KG1 (cell line): ENCODE measurements around the gene PTPRM.

Source experiments
- DNase-seq: peaks from one replicate; lab custom pipeline; 2025; lab: John Stamatoyannopoulos, UW

Gene PTPRM

DNA sequence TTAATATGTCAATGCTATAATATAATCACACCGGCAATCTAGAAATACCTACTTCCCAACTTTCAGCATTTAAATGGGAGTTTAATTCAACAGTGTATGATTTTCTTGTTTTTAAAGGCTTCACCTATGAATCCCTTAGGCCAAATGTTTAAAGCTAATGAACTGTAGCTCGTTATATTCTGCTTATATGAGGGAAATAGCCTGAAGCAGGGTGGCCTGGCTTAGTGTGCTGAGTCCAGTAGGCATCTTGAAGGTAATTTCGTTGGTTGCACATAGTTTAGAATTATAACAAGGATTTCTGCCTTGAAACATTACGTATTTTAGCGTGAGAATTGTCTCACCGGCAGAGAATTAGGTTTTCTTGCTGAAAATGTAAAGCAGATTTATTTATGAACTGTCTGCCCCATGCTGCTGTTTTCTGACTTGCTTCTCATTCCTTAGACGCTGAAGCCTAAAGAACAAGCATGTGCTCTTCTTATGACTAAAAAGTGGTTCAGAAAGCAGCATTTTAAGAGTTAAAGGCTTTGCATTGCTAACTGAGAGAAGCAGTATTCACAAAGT is 608.5 kb downstream of the PTPRM start:
- no peak for DNase-seq

DNA sequence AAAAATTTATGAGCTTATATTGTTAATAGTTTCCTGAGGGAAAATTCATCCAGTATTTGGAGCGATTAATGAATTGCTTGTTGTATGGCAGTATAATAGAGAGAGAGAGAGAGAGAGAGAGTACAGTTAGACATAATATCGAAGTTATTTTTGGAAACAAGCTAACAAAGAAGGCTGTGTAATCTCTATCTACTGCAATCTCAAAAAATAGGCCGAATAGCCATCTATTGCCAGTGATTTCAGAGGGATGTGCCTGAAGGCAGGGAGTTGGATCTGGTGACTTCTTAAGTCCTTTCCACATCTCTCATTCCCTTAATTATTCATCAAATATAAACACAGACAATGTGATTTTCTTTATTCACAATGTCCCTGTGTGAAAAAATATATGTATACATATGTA is 609.0 kb downstream of the PTPRM start:
- DNase-seq, result no peak

DNA sequence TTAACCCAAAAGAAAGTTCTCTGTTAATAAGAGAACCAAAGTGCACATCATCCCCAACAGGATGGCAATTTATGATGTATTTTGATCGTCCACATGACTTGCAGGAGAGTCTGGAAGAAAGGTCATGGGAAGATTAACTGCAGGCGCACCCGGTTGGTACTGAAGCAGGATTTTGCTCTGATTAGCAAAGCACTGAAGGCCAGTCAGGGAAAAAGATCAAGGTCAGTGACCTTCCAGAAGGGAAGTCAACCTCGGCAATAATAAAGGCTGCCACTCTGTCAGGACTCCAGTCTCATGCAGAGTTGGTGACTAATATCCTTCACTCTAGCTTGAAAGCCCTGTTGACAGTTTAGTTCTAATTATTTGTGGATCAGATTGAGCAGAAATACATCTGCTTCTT is 609.4 kb downstream of the PTPRM start:
- no peak for DNase-seq

DNA sequence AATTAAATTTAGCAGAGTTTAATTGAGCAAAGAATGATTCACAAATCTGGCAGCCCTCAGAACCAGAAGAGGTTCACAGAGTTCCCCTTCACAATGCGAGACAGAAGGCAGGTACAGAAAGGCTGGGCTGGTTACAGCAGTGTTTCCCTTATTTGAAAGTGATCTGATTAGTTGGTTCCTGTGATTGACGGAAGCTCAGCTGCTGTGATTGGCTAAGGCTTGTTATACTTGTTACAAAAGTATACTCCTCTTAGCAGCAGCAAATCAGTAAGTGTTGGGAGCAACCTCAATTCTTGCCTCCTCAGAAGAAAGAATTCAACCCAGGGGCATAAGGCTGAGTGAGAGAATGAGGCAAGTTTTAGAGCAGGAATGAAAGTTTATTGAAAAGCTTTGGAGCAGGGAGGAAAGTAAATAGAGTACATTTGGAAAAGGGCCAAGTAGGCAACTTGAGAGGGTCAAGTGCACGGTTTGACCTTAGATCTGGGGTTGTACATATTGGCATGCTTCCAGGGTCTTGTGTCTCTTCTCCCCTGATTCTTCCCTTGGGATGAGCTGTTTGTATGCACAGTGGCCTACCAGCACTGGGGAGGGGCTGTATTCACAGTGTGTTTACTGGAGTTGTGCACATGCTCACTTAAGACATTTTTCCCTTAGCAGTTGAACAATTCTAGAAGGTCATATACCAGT is 610.4 kb downstream of the PTPRM start:
- DNase-seq, result no peak

DNA sequence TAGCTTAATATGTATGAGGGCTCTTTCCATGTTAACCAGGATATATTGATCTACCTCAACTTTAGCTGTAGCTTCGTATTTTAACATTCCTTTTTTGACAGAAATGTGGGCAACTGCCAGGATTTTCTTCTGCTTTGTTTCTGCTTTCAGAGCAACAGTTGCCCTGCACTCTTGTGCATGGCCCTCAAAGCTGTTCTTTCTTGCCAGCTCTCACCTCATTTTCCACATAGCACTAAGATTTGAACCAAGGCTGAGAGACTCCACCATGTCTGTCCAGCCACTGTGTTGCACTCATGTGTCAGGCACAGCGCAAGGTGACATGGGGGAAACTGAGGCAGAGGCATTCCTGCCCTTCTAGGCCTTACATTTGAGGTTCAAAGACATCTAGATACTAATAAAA is 619.3 kb downstream of the PTPRM start:
- DNase-seq, result no peak

DNA sequence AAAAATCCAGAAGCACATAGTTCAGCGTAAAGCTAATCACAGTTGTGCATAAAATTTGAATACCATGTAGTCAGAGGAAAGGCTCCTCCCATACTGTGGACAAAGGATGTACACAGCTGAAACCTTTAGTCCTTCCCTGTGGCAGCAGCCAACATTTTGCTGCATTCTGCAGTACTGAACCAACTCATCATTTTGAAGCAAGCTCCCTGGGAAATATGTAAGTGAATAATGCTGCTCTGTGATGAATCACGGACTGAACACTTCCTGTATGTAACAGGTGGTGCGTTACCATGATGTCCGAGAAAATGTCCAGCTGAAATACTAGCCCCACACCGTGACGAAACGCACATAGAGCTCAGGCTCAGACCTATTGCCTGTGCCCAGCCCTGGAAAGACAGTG is 621.1 kb downstream of the PTPRM start:
- DNase-seq, result no peak

DNA sequence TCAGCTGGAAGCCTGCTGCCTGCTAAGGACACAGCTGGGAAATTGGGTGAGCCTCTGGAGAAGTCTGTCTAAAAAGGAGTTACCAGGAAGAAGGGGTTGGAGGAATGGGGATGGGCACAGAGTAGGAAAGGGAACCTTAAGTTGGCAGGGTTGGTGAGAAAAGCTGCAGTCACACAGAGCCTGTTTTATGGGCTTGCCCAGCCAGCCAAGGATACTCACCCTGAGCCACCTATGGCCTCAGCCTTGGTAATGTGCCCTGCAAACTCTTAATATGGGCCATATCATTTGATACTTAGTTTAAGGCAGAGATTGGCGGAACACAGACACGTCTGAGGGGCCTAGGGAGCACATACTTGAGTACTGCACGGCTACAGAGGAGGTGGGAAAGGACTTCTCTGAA is 623.9 kb downstream of the PTPRM start:
- DNase-seq, result no peak

DNA sequence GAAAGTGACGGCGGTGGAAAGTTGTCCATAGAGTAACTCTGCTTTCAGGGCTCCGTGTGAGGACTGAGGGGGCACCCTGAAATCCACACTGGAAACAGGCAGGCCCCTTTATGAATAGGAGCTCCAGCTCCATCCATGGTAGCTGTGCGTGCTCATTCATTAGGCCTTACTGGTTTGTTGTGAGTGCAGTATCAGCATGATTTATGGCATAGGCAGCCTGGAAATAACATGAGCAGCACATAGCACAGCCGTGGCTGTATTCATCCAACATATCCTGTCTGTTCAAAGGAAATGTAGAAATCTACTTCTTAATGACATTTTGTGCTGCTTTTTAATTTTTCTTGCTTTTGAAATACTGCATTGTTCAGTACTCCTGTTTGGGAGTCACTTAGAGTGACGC is 627.3 kb downstream of the PTPRM start:
- DNase-seq, result no peak

DNA sequence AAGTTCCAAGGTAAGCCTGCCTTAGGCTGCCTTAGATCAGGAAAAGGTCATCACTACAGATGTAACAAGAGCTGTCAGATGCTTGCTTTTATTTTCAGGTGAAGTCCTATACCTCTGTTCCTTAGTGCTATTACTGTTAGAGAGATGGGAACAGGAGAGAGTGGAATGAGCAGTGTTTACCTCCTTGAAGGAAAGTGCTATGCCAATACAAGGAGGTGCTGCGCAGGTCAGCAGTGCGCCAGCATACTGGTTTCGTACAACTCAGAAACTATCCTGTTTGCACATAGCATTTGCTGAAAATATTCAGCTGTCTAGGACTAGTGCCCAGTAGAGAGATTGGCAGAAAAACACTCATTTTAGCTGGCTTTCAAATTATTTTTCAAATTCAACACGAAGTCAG is 629.1 kb downstream of the PTPRM start:
- no peak for DNase-seq

DNA sequence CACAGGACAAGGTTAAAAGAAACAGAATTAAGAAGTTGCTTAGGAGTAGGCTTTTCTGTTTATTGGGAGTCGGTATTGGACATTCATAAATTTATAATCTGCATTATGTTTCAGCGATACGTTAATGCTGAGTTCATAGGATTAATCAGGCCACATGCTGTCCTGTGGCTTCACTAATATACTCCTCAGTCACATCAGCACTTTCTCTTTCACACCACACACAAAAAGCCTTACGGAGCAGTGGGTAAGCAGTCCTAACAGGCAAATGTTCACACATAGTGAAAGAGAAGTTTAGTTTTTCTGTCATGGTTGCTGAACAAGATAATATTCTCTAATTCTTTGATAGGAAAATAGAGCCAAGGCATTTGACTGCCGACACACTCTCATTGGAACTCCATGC is 630.4 kb downstream of the PTPRM start:
- DNase-seq, result no peak

DNA sequence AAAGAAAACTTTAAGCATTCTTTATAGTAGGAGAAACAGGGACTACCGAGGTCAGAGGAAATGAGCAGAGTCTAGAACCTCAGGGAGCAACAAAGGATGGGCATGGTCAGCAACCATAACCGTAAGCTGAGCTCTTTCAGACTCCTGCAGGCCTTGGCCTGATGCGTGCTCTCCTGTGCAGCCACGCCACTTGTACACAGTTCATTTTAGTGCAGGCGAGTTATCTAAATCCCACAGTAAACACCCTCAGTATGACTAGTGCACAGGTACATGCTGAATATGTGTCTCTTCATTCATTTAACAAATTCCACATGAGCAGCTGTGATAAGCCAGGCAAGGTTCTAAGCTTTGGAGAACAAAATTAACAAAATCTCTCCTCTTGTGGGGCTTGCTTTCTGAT is 640.9 kb downstream of the PTPRM start:
- no peak for DNase-seq

DNA sequence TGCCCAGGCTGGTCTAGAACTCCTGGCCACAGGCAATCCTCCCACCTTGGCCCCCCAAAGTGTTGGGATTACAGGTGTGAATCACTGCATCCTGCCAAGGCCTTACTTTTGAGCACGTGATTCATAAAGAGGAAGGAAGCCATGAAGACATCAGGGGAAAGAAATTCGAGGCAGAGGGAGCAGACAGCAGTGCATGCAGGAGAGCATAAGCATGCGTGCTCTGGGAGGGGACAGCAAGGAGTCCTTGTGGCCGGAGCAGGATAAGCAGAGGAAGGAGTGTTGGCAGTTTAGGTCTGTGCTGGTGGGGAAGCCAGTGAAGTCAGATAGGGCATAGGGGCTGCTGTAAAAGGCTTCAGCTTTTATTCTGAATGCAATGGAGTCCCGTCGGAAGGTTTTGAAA is 641.6 kb downstream of the PTPRM start:
- DNase-seq, result no peak

DNA sequence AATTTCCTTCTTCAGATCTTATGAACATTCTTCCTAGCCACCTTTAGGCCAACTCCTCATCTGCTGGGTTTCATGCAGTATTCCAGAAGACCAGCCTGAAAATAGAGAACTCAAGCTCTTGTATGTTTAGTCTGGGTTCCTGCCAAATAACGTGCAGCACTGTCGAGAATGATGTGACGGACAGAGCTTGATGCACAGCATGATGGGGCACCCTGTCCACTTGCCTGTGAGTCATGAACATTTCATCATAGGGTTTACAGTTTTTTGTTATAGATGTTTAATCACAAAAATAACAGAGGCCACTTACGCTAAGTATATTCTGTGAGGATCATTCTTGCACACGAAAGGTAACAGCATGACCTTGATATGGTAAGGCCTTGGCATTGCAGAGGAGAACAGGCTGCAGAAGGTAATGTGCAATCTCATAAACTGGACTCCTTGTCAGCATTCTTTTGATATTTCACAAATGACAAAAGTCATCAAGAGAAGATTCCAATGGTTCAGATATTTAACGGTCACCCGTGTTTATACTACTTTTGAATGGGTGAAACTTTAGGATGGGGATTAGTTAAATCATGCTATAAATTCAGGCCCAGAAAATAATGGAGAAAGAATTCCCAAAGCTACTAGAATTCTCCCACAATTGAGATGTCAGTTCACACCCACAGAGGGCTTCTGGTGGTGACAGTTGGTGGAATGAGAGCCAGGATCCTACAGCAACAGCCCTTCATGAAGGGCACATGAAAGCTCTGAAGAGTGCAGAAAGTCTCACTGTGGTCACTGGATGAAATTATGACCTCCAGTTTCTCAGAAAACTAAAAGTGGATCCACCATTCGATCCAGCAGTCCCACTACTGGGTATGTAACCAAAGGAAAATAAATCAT is 646.0 kb downstream of the PTPRM start:
- DNase-seq, result no peak

DNA sequence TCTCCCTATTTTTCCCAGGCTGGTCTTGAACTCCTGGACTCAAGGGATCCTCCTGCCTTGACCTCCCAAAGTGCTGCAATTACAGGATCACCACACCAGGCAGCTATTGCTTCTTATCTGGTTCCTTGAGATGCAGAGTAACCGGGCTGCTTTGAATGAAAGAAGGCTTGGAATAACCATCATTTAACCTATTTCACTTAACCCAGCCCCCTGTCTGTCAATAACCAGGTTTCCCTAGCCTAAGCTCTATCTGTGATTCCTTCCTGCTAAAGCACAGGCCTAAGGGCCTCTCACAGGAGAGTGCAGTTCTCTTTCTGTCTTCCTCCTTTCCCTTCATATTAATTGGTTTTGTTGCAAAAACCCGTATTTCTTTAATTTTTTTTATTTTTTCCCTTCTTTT is 648.6 kb downstream of the PTPRM start:
- DNase-seq, result no peak

DNA sequence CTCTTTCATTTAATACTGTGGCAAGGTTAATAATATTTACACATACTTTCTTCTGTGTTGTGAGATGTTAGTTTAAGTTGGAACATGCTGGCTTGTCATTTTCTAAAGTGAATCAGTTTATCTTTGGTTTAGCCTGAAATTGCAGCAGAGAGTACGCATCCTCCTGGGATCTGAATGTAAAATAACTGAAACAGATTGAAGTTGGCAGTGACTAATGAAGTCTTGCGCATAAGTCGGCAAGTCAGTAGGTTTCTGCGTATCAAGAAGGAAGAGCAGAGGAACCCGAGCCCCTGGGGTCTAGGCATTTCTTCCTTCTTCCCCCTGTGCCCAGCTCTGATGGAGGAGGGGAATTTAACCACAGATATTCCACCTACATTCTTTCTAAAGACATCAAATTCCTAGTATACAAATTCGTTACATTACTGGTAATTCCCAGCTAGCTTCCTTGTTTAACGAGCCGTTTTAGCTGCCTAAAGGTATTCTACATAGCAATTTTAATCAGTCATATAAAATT is 650.0 kb downstream of the PTPRM start:
- no peak for DNase-seq

DNA sequence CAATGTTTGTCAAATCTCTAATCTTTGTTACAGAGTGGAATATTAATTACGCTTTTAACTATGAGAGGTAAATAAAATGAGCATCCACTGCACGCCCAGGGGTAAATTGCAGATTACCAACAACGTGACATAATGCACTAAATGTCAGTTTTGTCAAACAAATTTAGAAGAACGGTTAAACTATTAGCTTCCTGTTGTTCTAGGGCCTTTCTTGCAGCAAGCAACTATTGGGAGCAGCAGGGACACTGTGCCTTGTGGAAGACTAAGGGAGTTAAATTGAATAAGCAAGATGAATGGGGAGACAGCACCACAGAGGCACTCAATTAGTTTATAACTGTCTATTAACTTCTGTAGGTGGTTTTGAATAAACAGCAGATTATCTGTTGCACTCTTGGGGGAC is 651.1 kb downstream of the PTPRM start:
- no peak for DNase-seq

DNA sequence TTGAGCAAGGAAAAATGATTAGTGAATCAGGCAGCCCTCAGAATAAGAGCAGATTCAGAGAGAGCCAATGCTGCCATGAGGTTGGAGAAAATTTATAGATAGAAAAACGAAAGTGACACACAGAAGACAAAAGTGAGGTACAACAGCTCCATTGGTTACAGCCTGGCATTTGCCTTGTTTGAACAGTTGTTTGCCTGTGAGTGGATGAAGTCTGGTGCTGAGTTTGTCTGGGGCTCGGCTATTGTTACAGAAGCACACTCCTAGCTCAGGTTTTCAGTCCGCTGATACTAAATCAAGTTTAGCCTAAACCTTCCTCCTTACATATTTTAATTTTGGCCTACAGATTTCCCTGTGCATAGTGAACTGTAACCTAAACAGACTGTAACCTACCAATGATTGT is 654.3 kb downstream of the PTPRM start:
- no peak for DNase-seq

DNA sequence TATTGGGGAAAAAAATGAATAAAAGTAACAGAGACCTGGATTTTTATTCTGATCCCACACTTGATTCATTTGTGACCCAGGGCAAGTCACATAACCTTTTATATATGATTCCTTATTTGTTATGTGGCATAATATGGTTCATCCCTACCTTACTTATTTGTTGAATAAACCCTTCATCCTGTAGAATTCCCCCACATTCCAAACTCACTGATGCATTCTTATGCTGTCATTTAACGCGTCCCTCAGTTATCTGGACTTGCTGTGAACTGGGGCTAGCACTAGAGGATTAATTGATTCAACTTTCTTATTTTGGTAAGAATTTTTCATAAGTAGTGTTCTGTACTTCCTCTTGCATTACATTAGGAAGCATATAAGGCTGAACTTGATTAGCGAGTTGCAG is 657.5 kb downstream of the PTPRM start:
- no peak for DNase-seq

DNA sequence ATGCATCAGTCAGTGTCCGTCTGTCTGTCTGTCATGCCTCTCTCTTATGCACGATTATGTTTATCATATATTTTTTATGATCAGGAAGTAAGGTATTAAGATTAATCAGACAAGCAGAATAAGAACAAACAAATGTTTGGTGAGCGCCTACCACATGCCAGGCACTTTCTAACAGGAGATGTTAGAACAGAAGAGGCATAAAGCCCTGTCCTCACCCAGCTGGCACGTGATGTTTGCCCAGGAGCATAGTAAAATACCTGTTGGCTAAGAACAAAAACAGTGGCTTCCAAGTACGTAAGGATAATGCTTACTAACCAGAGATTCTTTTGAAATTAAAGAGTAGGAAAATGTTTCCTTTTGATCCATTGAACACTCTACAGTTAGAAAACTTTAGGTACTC is 661.9 kb downstream of the PTPRM start:
- DNase-seq, result no peak

DNA sequence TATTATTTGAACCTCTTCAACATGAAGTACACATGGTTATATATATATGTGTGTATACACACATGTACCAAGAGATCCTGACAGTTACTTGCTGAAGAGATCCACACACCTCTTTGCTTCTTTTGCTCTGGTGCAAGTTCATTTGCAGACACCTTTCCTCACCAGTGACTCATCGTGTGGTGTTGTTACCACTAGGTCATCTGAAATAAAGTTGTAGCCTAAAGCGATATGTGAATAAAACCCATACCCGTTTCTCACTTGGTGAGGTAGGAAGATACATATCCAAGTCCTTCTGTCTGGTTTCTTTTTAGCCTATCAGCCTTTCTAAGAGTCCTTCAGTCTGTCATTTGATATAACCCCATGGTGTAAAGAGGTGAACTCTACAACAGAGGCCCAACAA is 662.7 kb downstream of the PTPRM start:
- DNase-seq, result no peak

DNA sequence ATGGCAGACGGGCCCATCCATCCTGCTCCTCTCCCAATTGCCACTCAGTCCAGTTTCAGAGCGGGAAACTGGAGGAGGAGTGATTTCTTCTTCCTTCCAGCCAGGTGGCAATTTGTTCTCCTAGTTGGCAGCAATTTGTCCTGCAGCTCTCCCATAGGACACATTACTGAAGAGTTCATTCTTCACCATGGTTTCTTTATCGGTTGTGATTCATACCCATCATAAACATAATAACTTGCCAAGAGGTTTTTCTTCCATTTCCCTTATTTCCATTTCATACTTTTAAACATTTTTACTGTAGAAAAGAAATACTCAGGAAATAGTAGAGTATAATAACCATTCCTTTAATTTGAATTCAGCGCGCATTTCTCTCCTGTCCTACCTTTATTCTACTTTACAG is 664.2 kb downstream of the PTPRM start:
- DNase-seq, result no peak

DNA sequence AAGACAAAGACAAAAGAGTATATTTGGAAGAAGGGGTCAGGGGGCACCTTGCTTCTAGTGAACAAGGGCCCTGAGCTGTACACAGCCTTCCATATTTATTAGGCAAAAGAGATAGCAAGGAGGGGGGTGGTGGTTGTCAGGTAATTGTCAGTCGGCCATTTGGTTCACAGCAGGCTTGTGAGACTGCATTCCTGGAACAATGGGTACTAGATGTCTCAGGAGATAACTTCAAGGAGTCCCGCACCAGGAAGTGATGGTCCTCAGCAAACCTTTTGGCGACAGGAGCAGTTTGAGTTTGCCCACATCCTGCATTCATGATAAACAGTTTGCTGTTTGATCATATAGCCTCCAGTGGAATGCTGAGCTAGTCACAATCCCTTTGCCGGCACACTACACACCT is 665.7 kb downstream of the PTPRM start:
- no peak for DNase-seq

DNA sequence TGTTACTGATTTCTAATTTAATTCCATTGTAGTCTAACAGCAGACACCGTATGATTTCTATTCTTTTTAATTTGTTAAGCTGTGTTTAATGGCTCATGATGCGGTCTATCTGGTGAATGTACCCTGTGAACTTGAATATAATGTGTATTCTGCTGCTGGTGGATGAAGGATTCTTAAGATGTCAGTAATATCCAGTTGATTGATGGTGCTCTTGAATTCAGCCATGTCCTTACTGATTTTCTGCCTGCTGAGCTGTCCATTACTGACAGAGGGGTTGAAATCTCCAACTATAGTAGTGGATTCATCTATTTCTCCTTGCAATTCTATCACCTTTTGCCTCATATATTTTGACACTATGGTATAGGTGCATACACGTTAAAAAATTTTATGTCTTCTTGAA is 668.8 kb downstream of the PTPRM start:
- DNase-seq, result no peak
